NCI-H146 treated with DMSO at 0.1 percent for 48 hours (cell line): ENCODE measurements around the gene KIRREL1.
A peak's percentile ranks its signal among the peaks of the same experiment; 100 is the strongest.

ENCODE experiments used
- DNase-seq: peaks from one replicate; lab custom pipeline; 2025; ENCODE audit not compliant: unreplicated experiment; lab: John Stamatoyannopoulos, UW

Gene KIRREL1

DNA sequence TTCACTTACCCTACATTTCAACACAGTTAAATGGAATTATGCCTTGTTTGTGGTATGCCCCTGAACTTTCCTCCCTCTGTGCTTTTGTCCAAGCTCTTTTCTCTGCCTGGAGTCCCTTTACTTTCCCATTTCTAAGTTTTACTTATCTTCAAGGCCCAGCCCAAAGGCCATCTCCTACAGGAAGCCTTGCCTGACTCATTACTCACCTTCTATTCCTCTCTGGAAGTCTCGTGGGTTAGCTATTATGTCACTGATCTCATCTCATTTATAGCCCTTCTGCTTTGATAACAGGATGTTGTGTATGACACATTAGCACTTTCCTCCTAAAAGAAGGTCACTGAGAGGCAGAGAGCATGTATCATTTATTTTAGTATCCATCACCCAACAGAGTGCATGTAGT is 108.5 kb downstream of the KIRREL1 start:
- DNase-seq, result no peak

DNA sequence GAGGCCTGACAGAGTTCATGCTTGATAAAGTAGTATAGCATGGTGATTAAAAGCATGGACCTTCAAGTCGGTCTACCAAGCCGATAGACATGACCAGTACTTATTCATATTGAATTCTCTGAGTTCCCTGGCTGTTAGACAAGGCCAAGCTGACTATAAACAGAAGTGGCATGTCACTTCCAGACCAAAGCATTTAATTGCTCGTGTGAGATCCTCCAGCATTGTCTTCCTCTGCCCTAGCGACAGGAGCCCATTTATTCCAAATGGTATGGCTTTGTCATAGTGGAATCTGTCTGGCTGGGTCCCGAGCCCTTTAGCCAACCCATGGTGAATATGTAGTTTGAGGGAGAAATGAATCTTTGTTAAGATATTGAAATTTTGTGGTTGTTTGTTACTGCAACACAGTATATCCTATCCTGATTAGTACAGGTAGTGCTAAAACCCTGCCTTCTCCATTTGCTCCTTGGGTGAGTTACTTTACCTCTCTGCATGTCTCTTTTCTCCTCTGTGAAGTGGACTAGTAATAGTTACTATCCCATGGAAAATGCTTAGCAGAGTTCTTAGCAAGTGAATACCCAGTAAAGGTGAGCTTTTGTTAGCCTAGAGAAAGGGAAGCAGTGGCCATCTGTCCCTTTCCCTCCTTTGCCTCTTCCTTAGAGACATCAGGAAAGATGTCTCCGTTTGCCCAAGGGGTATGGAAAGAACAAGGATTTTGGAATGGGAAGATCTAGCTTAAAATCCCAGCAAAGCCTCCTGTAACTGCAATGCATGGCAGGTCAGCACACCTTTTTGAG is 109.6 kb downstream of the KIRREL1 start:
- no peak for DNase-seq

DNA sequence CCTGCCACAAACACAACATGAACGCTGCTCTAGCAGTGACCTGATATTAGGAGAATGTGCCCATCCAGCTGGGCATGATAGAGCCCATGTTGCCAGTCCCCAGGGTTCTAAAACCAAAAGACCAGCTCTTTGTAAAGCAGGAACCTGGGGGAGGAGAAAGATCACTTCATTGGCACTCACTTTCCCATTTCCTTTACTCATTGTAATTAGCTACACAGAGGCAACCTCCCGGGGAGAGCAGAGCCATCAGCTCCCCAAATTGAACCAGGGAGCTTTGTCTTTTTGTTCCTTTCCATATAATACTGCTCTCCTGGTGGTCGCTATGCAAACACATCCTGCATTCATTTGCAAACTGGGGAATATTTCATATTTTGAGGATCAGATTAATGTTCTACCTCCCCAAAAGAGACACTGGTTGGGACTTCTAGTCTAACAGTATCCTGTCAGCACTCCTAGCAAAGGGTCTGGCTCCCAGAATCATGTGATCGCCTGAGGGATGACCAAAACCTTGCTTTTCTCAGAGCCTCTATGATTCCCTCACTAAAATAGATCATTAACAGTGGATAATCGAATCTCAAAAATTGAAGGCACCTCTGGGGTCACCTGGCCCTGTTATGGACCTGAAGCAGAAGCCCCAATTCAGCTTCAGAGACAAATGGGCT is 110.5 kb downstream of the KIRREL1 start:
- DNase-seq, result no peak

DNA sequence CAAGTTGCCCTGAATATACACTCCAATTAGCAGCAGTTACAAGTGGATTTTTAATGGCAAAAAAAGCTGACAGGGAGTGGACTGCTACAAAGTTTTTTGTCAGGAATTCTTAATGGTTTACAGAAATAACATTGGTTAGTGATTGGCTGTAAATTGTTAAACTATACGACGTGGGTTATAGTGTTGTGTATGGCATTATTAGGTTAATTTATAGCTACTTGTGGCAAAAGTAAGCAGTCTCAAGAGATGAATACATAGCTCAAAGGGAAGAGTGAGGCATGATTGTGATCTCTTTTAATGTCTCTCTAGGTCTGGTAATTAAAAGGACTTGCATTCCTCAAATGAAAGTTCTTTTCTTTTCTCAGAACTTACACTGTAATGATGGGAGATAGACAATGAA is 111.4 kb downstream of the KIRREL1 start:
- DNase-seq, result no peak

DNA sequence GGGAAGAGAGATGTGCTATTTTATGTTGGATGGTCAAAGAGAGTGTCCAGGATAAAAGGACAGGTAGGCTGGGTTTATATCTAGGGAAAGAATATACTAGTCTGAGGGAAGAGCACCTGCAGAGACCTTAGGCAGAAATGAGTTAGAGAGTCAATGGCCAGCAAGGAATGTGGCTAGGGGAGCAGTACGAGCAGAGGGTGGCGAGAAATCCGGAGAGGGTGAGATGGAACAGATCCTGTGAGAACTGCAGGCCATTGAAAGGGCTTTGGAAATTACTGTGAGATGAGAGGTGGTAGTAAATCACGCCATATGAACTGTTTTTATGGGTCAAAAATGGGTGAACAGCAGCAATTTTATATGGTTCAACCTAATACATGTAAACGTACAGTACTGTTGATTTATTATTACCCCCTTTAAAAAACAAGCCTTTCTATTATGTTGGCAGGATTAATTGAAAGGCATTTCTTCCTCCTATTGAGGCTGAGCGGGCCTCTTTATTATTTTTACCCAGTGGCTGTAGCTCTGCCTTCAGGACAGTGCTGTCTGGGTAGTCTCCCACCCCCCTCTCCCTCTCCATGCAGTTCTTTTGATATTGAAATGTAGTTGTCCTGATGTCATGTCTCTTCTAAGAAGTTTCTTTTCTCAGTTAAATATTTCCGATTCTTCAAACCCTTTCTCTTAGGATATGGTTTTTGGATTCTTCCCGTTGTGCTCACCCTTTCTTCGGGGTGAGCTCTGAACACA is 112.1 kb downstream of the KIRREL1 start:
- no peak for DNase-seq

DNA sequence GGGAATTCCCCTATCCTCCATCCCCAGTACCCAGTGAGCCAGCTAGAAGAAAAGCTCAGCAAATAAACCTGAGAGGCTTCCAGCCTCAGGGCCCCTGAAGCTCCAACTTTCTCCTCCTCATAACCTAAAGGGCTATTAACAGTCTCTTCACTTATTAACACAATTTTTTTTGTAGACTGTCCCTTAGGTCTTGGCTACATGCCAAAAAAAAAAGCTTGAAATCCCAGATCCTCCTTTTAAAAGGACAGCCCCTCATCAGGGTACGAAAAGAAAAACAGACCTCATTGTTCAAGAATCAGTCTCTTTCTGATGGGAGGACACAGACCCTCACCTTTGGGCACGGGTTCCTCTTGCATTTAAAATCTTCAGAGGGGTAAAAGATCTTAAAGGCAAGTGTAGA is 114.5 kb downstream of the KIRREL1 start:
- no peak for DNase-seq

DNA sequence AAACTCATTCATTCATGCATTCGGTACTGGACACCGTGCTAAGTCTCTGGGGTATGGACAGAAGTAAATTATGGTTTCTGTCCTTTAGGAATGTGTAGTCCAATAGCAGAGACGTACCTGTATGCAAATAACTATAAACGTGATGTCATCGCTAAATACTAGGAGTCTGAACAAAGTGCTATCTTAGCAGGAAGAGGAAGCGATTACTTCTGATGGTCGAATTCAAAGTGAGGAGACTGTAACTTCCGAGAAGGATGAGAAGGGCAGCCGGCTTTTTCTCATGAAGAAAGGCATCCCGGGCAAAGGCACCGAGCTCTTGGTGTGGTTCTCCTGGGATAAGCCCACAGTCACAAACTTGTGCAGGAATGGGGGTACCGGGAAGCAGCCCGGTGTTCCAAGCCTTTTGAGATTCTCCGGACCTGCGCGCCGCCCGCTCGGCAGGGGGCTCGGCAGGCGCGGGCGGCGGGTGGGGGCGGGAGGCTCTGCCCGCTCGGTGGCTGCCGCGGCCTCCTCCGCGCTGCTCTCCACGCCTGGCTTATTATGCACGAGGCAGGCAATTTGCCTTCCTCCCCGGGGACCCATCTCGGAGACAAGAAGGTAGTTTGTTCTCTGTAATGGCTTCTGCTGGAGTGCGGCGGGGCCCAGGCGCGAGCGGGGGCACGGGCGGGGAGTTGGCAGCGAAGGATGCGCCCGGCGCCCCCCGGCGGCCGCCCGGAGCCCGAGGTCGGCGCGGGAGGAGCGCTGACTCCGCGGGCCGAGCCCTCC is 119.7 kb downstream of the KIRREL1 start:
- no peak for DNase-seq

DNA sequence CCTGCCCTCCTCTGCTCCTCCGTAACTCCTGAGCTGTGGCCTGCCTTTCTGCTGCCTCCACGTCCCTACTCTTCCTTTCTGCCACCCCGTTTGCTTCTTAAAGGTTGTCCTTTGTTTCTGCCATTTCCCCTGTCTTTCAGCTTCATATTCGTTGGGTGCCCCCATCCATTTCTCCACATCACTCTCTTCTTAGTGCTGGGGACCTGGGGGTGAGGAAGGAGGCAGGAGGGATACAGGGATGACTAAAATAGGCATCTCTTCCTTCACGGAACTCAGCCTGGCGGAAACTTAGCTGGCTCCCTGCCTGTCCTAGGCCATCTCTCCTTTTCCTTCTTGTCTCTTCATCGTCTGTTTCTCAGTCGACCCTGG is 120.3 kb downstream of the KIRREL1 start:
- no peak for DNase-seq

DNA sequence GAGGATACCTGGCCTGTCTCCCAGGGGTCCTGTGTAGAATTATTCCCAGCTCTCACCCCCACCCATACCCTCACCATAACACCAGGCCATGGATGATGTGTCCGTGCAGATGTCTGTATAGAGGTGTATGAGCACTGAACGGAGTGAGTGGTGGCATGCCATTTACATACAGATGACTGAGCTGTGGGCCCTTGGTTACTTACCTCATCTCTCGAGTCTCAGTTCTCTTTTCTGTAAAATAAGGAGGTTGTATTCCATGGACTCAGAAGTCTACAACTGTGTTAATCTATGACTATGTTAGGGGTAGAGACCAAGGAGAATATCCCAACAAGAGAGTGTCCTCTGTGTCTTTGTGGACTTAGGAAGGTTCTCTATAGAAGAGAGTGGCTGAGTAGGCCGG is 121.7 kb downstream of the KIRREL1 start:
- no peak for DNase-seq

DNA sequence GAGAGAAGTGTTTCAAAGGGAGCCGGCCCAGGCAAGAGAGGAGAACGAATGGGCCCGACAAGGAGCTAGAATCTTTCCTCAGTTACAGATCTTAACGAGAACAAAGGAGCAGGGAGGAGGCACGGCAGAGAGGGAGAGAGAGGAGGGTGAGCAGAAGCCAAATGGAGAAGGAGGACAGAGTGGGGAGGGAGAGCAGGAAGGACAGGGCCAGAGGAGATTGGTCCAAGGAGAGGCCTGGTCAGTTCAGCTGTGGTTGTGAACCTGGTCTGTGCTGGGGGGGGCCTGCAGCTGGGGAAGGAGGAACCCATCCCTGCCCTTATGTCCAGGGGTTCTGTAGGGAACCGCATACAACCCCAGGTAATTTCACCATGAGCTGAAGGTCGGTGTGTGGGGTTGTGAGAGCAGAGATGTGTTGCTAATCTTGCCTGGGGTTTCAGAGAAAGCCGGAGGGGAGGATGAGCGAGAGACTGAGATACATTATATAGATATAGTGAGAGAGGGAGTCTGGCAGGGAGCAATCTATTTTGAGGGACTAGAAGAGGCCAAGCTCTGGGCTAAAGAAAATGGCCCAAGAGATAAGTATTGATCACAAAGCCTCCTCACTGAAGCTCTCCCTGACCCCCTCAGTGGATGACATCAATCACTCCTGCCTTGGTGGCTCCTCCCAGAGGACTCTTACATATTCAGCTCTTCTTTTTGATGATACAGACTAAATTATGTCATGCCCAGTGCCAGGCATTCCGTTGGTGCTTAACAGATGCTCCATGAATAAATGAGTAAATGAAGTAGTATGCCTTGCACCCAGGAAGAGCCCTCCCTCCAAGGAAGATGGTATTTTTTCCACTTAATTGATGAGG is 123.1 kb downstream of the KIRREL1 start:
- no peak for DNase-seq

DNA sequence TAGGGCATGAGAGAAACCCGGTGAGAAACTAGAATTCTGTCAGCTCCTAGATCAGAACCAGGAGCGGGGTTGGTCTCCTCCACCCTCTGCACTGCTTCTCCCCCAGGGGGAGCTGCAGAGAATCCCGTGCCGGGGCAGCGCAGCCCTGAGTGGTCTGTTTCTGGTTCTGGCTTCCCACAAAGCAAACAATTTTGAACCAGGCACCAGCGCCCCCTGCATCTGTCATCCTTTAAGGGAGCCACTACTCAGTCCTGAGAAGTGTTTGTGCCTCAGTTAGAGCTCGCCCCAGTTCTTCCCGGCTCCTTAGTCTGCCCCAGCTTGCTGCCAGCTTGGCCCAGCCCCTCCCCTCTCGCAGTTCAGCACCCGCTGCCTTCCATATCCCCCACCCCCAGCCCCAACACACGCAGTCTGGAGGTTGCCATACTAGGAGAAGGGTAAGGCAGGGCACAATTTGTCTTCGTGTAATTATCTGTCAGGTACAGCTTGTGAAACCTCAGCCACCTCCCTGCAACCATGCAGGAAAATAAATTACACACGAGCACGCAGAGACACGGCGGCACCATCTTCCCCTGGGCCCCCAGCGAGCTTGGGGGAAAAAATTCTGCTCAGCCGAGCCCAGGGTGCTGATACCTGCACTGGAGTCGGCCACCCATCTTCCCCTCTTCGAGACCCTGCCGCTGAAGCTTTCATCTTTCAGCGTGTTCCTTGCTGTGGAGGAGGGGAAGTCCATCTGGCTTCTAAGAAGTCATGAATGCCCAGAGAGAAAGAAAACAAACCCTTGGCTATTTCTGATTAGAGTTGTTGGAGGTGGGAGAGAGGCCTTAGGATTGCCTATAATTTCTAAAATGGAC is 124.6 kb downstream of the KIRREL1 start:
- no peak for DNase-seq

DNA sequence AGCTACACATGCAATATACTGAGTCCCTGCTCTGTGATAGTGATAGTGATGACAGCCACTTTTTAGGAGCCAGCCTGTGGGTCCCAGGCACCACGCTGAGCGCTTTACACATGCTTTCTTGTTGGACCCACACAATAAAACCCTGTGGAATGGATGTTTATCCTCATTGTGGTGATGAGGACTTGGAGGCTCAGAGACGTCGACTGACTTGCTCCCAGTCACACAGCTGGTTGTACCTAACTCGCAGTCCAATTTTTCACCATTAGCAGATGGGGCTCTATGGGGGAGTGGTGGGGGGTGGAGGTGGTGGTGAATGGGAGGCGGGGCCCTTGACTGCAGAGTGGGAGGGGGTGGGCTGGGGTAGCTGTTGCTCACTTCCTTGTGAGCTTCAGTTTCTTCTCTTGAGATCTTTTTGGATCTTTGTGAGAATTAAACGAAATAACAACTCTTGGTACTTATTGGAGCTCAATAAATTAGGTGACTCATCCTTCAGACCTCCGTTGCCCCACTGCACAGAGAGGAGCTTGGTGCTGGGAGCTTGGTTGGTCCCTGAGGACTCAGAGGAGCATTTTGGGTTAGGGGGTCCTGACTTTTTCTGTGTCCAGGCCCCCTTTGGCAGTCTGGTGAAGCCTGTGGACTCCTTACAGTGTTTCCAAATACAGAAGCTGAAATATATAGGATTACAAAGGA is 125.4 kb downstream of the KIRREL1 start:
- DNase-seq, result no peak

DNA sequence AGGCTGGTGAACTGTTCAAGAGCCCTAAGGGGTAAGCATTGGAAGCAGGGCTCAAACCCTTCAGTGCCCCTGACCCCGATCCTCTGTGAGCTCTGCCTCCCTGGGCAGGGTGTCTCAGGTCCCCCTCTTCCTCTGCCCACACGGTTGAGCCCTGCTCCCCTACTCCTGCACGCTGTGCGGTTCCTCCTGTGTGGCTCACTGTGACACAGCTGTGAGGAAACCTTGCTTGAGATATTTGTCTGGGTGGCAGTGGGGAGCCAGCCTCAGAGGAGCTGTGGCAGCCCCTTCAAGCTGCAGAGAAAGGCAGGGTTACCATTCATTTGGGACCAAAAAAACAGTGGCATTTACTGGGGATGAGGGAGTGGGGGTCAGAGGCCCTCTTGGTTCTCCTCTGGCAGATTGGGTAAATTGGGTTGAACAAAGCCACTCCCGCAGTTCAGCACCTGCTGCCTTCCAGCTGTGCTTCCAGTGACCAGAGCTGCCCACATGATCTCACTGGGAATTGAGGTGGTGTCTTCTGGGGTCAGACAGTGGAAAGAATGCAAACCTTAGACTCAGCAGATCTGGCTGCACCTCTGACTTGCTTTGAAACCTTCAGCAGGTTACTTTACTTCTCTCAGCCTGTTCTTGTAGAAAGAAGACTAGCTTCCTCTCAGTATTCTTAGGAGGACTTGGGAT is 126.7 kb downstream of the KIRREL1 start:
- DNase-seq, result no peak

DNA sequence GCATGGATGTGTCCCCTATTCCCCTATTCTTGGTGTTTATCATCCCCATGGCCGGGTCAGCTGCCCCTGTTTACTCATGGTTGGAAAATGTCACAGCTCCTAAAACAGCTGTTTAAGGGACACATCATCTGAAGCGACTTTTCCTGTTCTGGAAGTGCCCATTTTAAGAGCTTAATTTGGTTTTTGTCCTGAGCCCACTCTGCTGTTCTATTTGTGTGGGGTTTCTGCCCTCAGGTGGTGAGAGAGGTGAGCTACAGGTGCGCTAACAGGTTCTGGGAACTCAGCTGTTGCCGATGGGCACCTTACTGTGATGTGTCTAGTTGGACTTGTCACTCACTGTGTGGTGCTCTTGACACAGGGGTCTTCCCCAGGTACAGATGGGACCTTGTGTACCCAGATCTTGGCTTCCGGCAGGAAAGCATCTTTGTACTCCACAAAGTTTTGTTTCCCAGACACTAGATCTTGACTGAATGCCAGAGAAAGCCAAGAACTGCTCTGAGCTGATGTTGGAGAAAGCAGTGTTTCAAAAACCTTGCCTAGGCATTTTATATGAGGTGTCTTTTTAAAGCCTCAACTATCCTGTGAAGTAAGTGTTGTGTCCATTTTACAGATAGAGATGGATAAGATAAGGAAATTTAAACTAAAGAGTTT is 128.3 kb downstream of the KIRREL1 start:
- DNase-seq, result no peak

DNA sequence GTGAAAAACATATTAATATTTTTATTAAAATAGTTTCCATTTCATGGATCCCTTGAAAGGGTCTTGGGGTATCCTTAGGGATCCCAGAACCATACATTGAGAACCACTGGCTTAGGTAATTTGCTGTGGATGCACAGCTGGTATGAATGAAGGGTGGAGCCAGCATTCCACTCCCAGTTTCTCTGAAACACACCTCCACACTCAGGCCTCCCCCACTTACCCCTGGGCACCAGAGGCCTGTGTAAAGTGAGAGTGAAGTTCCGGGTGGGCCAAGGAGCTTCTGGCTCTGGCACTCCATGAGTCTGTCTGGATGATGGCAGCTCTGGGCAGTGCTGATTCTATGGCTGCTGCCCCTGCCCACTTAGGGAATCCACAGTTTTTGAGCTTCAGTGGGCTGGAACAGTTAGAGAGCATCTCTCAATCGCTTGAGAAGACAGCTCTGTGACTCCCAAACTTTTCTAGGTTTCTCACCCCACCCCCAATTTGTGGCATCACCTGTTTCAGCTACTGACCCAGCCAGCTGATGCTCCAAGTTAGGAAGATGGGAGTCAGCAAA is 129.5 kb downstream of the KIRREL1 start:
- no peak for DNase-seq

DNA sequence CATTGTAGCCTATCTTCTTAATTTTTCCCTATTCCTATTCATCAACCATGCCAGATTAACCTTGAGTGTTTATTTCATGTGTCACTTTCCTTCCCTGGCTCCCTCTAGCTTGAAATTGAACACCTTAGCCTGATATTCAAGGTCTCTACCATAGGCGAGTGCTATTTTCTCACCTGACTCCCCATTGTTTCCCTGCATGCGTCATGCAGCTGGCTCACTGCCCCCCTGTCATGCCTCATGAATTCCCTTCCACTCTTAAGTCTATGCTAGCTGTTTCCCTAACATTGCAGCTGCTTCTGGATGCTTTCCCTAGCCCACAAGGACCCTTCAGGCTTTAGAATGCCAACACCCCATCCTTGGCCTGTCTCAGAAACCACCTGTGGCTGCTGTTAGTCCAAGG is 130.6 kb downstream of the KIRREL1 start:
- DNase-seq, result no peak

DNA sequence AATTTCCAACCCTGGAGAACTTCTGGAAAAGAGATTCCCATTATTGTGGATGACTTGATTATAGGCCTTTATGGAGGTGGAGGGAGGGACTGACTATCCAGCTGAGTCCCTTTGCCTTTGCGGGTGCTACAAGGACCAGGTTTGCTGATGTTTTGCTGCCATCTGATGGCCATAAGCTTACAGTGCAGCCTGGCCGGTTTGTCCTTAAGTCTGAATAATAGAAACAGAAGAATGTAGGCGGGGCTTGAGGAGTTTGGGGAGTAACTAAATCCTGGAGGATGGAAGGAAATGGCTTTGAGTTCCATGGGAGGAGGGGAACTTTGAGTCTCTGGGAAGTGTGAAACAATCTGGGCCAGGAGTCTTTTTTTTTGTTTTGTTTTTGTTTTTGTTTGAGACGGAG is 131.6 kb downstream of the KIRREL1 start:
- peak; percentile 37 for DNase-seq

DNA sequence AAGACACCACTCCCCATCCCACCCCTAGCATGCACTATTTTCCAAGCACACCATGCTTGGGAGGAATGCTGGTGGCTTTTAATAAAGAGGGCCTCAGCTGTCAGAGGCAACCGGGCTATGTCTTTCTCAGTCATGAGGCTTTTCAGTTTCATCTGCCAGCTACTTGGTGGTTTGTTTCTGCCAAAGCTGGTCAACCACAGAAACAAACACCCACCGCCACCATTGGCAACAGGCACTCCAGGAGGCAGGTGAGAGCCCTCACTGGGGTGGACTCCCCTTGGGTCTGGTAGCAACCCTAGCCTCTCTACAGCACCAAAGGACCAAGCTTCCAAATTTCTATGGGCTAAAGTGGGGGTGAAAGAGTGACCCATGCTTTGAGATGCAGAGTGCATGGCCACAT is 133.0 kb downstream of the KIRREL1 start:
- no peak for DNase-seq
